ENCODE data around the gene FANCI. TPM values are rescaled to one million over a fixed set of nuclear protein-coding genes. Genes with fewer than 3 reads are reported as not detected.

The FANCI gene
- total RNA-seq, 4 donors from 2014 or later = 5.0 to 32.3 (median 15.0) TPM

- TF ChIP-seq POLR2A (IDR thresholded peaks at IDR 0.05) (no peak), CTCF (IDR thresholded peaks at IDR 0.05) (no peak)
- Histone ChIP-seq H3K36me3 (no peaks in the 10 kb centered on the region), H3K27me3 (peaks cover 0 to 38% (median 0%) of the 10 kb centered on the region in 4 donors), H3K27ac (no peak overlapping the region), H3K4me3 (no peak overlapping the region), H3K4me1 (no peaks in the 10 kb centered on the region), H3K9me3 (no peaks in the 10 kb centered on the region)
- intact Hi-C loops (cut with DNase I) = no loop called here
- WGBS, 2 donors = 65 to 93% methylated on average over 2 to 4 of the region's 8 CpGs
- DNase-seq = no peak
Measured at GRCh38 chr15:89341316-89342005, 97.7 kb downstream of the FANCI start.

- Histone ChIP-seq H3K27ac (no peak overlapping the region), H3K4me1 (no peaks in the 10 kb centered on the region), H3K36me3 (no peaks in the 10 kb centered on the region), H3K27me3 (peaks cover 0 to 49% (median 0%) of the 10 kb centered on the region in 4 donors), H3K4me3 (no peak overlapping the region), H3K9me3 (no peaks in the 10 kb centered on the region)
- DNase-seq = no peak
- intact Hi-C loops (cut with DNase I) = no loop called here
- 80 to 100% methylated on average over 1 to 3 of the region's 3 CpGs for WGBS, 2 donors
- no peak for TF ChIP-seq CTCF (IDR thresholded peaks at IDR 0.05)
- no peak for TF ChIP-seq POLR2A (IDR thresholded peaks at IDR 0.05)
Measured at GRCh38 chr15:89342840-89343239, 99.1 kb downstream of the FANCI start.

GRCh38 chr15:89345248-89345647 lies 101.5 kb downstream of the FANCI start:
- H3K27me3 ChIP-seq = peaks cover 0 to 68% (median 0%) of the 10 kb centered on the region in 4 donors
- no peak overlapping the region for H3K27ac ChIP-seq
- no peaks in the 10 kb centered on the region for H3K36me3 ChIP-seq
- 82 to 85% methylated on average over 4 of the region's 4 CpGs for WGBS, 2 donors
- no peaks in the 10 kb centered on the region for H3K9me3 ChIP-seq
- no peaks in the 10 kb centered on the region for H3K4me1 ChIP-seq
- no peak for DNase-seq
- intact Hi-C loops (cut with DNase I) = no loop called here
- TF ChIP-seq POLR2A (IDR thresholded peaks at IDR 0.05) = no peak
- TF ChIP-seq CTCF (IDR thresholded peaks at IDR 0.05) = no peak
- H3K4me3 ChIP-seq = no peak overlapping the region

- H3K4me3 ChIP-seq = no peak overlapping the region
- no peaks in the 10 kb centered on the region for H3K36me3 ChIP-seq
- DNase-seq = no peak
- intact Hi-C loops (cut with DNase I) = no loop called here
- no peaks in the 10 kb centered on the region for H3K9me3 ChIP-seq
- no peak overlapping the region for H3K27ac ChIP-seq
- 47 to 50% methylated on average over 7 to 10 of the region's 10 CpGs for WGBS, 2 donors
- H3K4me1 ChIP-seq = no peaks in the 10 kb centered on the region
- H3K27me3 ChIP-seq = peaks cover 0 to 73% (median 0%) of the 10 kb centered on the region in 4 donors
- TF ChIP-seq POLR2A (IDR thresholded peaks at IDR 0.05) = no peak
- TF ChIP-seq CTCF (IDR thresholded peaks at IDR 0.05) = no peak
Measured at GRCh38 chr15:89346516-89347231, 102.9 kb downstream of the FANCI start.

GRCh38 chr15:89349206-89349558 lies 105.4 kb downstream of the FANCI start:
- Histone ChIP-seq H3K27me3 (peaks cover 0 to 81% (median 0%) of the 10 kb centered on the region in 4 donors), H3K9me3 (no peaks in the 10 kb centered on the region), H3K4me1 (no peaks in the 10 kb centered on the region), H3K36me3 (no peaks in the 10 kb centered on the region), H3K27ac (no peak overlapping the region), H3K4me3 (no peak overlapping the region)
- intact Hi-C loops (cut with DNase I) = no loop called here
- no peak for DNase-seq
- no peak for TF ChIP-seq CTCF (IDR thresholded peaks at IDR 0.05)
- TF ChIP-seq POLR2A (IDR thresholded peaks at IDR 0.05) = no peak
- WGBS, 2 donors = 65 to 69% methylated on average over 3 of the region's 5 CpGs
